Activated CD4-positive, CD25-positive, alpha-beta regulatory T cell treated with anti-CD3 and anti-CD28 coated beads, Interleukin-2, amount 50 U/mL, for 72 hours (primary cell): Measurements from ENCODE around the gene NPHP1.
"Not testable (repeated sequence)": the region's sequence is repeated elsewhere in the genome, so short reads cannot be mapped to it uniquely, and the experiment has no call there.

Experiments
- DNase-seq: peaks from one replicate; pipeline ENCODE4 v3.0.0; 2021

The NPHP1 gene

GRCh38 chr2:110126086-110126773, 78.6 kb downstream of the NPHP1 start:
- no peak for DNase-seq

GRCh38 chr2:110124939-110125691, 79.7 kb downstream of the NPHP1 start:
- no peak for DNase-seq

- DNase-seq, result no peak
Measured at GRCh38 chr2:110124038-110124825, 80.6 kb downstream of the NPHP1 start.

- DNase-seq, result no peak
Measured at GRCh38 chr2:110121592-110121991, 83.2 kb downstream of the NPHP1 start.

GRCh38 chr2:110121052-110121334, 83.8 kb downstream of the NPHP1 start:
- DNase-seq, result no peak

- DNase-seq, result no peak
Measured at GRCh38 chr2:110120171-110121051, 84.4 kb downstream of the NPHP1 start.

- no peak for DNase-seq
Measured at GRCh38 chr2:110116033-110116710, 88.6 kb downstream of the NPHP1 start.

GRCh38 chr2:110115291-110116032, 89.4 kb downstream of the NPHP1 start, which contains the start of gene MALL:
MALL (minus strand) TSS chr2:110115822; CDS start chr2:110115792, 30 bp downstream.
- no peak for DNase-seq

- DNase-seq, result no peak
Measured at GRCh38 chr2:110114831-110115255, 90.0 kb downstream of the NPHP1 start.

- no peak for DNase-seq
Measured at GRCh38 chr2:110113961-110114591, 90.7 kb downstream of the NPHP1 start.

- DNase-seq, result not testable (repeated sequence)
Measured at GRCh38 chr2:110108291-110108690, 96.5 kb downstream of the NPHP1 start.

- no peak for DNase-seq
Measured at GRCh38 chr2:110107092-110108079, 97.4 kb downstream of the NPHP1 start.

GRCh38 chr2:110106642-110107041, 98.2 kb downstream of the NPHP1 start:
- DNase-seq, result no peak

- DNase-seq, result no peak
Measured at GRCh38 chr2:110105608-110106467, 99.0 kb downstream of the NPHP1 start.

- DNase-seq, result no peak
Measured at GRCh38 chr2:110105183-110105582, 99.6 kb downstream of the NPHP1 start.

- no peak for DNase-seq
Measured at GRCh38 chr2:110104025-110104771, 100.6 kb downstream of the NPHP1 start.

- no peak for DNase-seq
Measured at GRCh38 chr2:110103061-110103961, 101.5 kb downstream of the NPHP1 start.
